GM18867 (cell line): Measurements from ENCODE around the gene PSAPL1.

ENCODE experiments used
- ATAC-seq: cut with Tn5 transposase; IDR thresholded peaks from one replicate; pipeline ENCODE4 v1.9.1; 2021; ENCODE audit warnings: mild to moderate bottlenecking, moderate library complexity; ENCODE audit not compliant: unreplicated experiment

Gene PSAPL1

GRCh38 chr4:7431696-7432530, 2.8 kb downstream of the PSAPL1 start:
- no peak for ATAC-seq

GRCh38 chr4:7430965-7431695, 3.6 kb downstream of the PSAPL1 start:
- no peak for ATAC-seq

- ATAC-seq: no peak
Observed at GRCh38 chr4:7430368-7430964, 4.3 kb downstream of the PSAPL1 start.

- no peak for ATAC-seq
Observed at GRCh38 chr4:7429601-7430078, 5.1 kb downstream of the PSAPL1 start.

GRCh38 chr4:7429069-7429416, 5.7 kb downstream of the PSAPL1 start:
- ATAC-seq: no peak

- ATAC-seq: no peak
Observed at GRCh38 chr4:7428261-7429068, 6.3 kb downstream of the PSAPL1 start.

GRCh38 chr4:7427831-7428260, 6.9 kb downstream of the PSAPL1 start:
- no peak for ATAC-seq

GRCh38 chr4:7427361-7427760, 7.4 kb downstream of the PSAPL1 start:
- ATAC-seq: no peak

GRCh38 chr4:7426525-7427171, 8.1 kb downstream of the PSAPL1 start:
- no peak for ATAC-seq

GRCh38 chr4:7425591-7426468, 8.9 kb downstream of the PSAPL1 start:
- ATAC-seq: no peak

GRCh38 chr4:7425124-7425523, 9.6 kb downstream of the PSAPL1 start:
- ATAC-seq: no peak

- no peak for ATAC-seq
Observed at GRCh38 chr4:7424553-7425111, 10.1 kb downstream of the PSAPL1 start.

GRCh38 chr4:7423801-7424552, 10.8 kb downstream of the PSAPL1 start:
- no peak for ATAC-seq

GRCh38 chr4:7423391-7423790, 11.3 kb downstream of the PSAPL1 start:
- no peak for ATAC-seq

GRCh38 chr4:7422898-7423180, 11.9 kb downstream of the PSAPL1 start:
- no peak for ATAC-seq

GRCh38 chr4:7422151-7422897, 12.4 kb downstream of the PSAPL1 start:
- ATAC-seq: no peak

- no peak for ATAC-seq
Observed at GRCh38 chr4:7421356-7422150, 13.2 kb downstream of the PSAPL1 start.
